WTC11 (cell line): ENCODE results near the gene DDO. TPM values are rescaled to one million over a fixed set of nuclear protein-coding genes. Genes with fewer than 3 reads are reported as not detected.

Experiments used
- ATAC-seq: fragments of 200-7000 bp; cut with Tn5 transposase; 2 replicates; pipeline ENCODE4 v1.10.0; 2021; ENCODE audit warnings: mild to moderate bottlenecking, moderate library complexity
- CTCF ChIA-PET: fragments of 300-600 bp; sonication (Branson Sonifier 250); formaldehyde crosslinking; loops from one replicate; lab custom pipeline; 2021; ENCODE audit warnings: antibody characterized with exemption; lab: Charles Lee
- POLR2A ChIA-PET: fragments of 350-600 bp; sonication (Branson Sonifier 250); formaldehyde crosslinking; loops from one replicate; lab custom pipeline; 2021; ENCODE audit warnings: antibody characterized with exemption; lab: Charles Lee
- DNase-seq: peaks from one replicate; pipeline ENCODE4 v3.0.0; 2021; ENCODE audit warnings: low spot score
- H3K27ac Mint-ChIP-seq: 2 replicates; pipeline ENCODE4 v1.8.0; 2021; ENCODE audit warnings: mixed read lengths
- H3K27me3 Mint-ChIP-seq: 2 replicates; pipeline ENCODE4 v1.8.0; 2021; ENCODE audit warnings: low read depth, mild to moderate bottlenecking, moderate library complexity, mixed read lengths
- H3K36me3 Mint-ChIP-seq: 2 replicates; pipeline ENCODE4 v1.8.0; 2021; ENCODE audit warnings: mixed read lengths
- H3K4me1 Mint-ChIP-seq: 2 replicates; pipeline ENCODE4 v1.8.0; 2022; ENCODE audit warnings: mixed read lengths
- H3K4me3 Mint-ChIP-seq: 2 replicates; pipeline ENCODE4 v1.8.0; 2021; ENCODE audit warnings: mild to moderate bottlenecking, moderate library complexity, mixed read lengths
- H3K9me3 Mint-ChIP-seq: 2 replicates; pipeline ENCODE4 v1.8.0; 2021; ENCODE audit warnings: mixed read lengths
- ETV6 ChIP-seq: sonication (generic); formaldehyde crosslinking; IDR thresholded peaks from 2 replicates; pipeline ENCODE4 v1.8.1; 2022; ENCODE audit warnings: mild to moderate bottlenecking, missing genetic modification reagents
- GABPB1 ChIP-seq: sonication (generic); formaldehyde crosslinking; IDR thresholded peaks from 2 replicates; pipeline ENCODE4 v1.8.1; 2023; ENCODE audit warnings: mild to moderate bottlenecking, missing genetic modification reagents
- NFE2L1 ChIP-seq: sonication (generic); formaldehyde crosslinking; IDR thresholded peaks from 2 replicates; pipeline ENCODE4 v1.8.1; 2023; ENCODE audit warnings: missing genetic modification reagents
- NR2C2 ChIP-seq: sonication (generic); formaldehyde crosslinking; IDR thresholded peaks from 2 replicates; pipeline ENCODE4 v1.8.0; 2022; ENCODE audit warnings: mild to moderate bottlenecking, missing genetic modification reagents
- OVOL2 ChIP-seq: fragments of 250-450 bp; sonication (Bioruptor Pico); IDR thresholded peaks from 2 replicates; pipeline ENCODE4 v1.9.0; 2021; ENCODE audit warnings: mild to moderate bottlenecking, borderline replicate concordance
- SOX15 ChIP-seq: fragments of 250-450 bp; sonication (Bioruptor Pico); IDR thresholded peaks from 2 replicates; pipeline ENCODE4 v1.9.0; 2021; ENCODE audit warnings: mild to moderate bottlenecking
- TP53 ChIP-seq: sonication (generic); formaldehyde crosslinking; IDR thresholded peaks from 2 replicates; pipeline ENCODE4 v1.8.1; 2023; ENCODE audit warnings: mild to moderate bottlenecking, missing genetic modification reagents
- total RNA-seq: library from RNA; stranded (reverse); gene quantifications from 3 replicates; pipeline ENCODE4 v1.2.3, GENCODE V29; 2021
- TF ChIP-seq, protein P1 (sequence below): fragments of 250-450 bp; sonication (Bioruptor Pico); conservative IDR thresholded peaks from 2 replicates; pipeline ENCODE4 v1.9.0; 2021; ENCODE audit warnings: mild to moderate bottlenecking
- TF ChIP-seq, protein P2 (sequence below): fragments of 250-450 bp; sonication (Bioruptor Pico); IDR thresholded peaks from 2 replicates; pipeline ENCODE4 v1.9.0; 2021; ENCODE audit warnings: mild to moderate bottlenecking, borderline replicate concordance
- TF ChIP-seq, protein P3 (sequence below): sonication (generic); formaldehyde crosslinking; IDR thresholded peaks from 2 replicates; pipeline ENCODE4 v1.8.1; 2023; ENCODE audit warnings: mild to moderate bottlenecking, moderate library complexity, missing genetic modification reagents
- TF ChIP-seq, protein P4 (sequence below): sonication (generic); formaldehyde crosslinking; IDR thresholded peaks from 2 replicates; pipeline ENCODE4 v1.8.1; 2022; ENCODE audit warnings: low read depth, mild to moderate bottlenecking, moderate library complexity, missing genetic modification reagents, borderline replicate concordance
- TF ChIP-seq, protein P5 (sequence below): fragments of 250-450 bp; sonication (Bioruptor Pico); IDR thresholded peaks from 2 replicates; pipeline ENCODE4 v2.1.2; 2022; ENCODE audit warnings: mild to moderate bottlenecking, moderate library complexity
- TF ChIP-seq, protein P6 (sequence below): sonication (generic); formaldehyde crosslinking; IDR thresholded peaks from 2 replicates; pipeline ENCODE4 v1.8.0; 2022; ENCODE audit warnings: mild to moderate bottlenecking, missing genetic modification reagents
- TF ChIP-seq, protein P7 (sequence below): fragments of 250-450 bp; sonication (Bioruptor Pico); IDR thresholded peaks from 2 replicates; pipeline ENCODE4 v1.9.0; 2021; ENCODE audit warnings: mild to moderate bottlenecking

Gene DDO
- total RNA-seq, 1 experiment from 2014 or later: not detected

DNA sequence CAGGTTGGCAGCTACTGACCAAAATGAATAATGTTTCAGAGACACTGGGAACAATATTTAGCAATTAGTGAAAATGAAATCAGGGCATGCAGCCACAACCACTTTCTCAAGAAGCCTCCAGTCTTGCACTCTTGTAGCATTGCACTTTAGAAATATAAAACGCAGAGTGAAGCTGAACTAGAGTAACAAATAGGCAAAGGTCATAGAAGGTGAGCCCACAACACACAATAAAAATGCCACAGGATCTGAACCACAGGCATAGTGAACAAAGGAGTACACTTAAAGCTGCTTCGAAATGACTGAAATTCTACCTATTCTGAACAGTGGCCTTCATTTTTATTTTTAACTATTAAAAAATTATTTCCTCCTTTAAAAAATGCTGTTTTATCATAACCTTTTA, 25.0 kb downstream of the DDO start (continued):
- TF ChIP-seq, protein P1, sequence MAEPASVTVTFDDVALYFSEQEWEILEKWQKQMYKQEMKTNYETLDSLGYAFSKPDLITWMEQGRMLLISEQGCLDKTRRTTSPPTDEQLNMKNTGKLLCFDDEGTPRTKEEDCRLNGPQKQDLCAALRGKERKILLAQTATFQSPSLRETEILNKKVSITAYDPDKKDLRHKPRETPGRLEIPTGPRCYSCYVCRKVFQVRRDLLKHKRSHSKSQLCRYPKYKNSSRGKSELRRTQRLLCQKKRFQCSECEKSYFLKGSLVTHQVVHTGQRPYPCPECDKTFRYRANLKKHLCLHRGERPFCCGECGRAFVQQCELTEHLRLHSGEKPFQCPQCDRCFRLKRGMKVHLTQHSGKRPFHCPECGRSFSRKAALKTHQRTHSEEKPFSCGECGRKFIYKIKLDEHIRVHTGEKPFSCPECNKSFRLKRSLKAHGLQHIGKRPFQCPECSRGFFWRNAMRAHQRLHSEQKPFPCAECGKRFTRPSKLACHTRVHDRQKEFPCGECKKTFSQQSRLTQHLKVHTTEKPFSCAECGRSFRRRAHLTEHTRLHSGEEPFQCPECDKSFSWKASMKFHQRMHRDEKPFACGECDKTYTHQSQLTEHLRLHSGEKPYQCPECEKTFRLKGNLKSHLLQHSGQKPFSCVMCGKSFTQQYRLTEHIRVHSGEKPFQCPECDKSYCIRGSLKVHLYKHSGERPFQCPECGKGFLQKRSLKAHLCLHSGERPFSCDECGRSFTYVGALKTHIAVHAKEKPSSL (CRISPR knock-in tag): no peak
- TF ChIP-seq, protein P2, sequence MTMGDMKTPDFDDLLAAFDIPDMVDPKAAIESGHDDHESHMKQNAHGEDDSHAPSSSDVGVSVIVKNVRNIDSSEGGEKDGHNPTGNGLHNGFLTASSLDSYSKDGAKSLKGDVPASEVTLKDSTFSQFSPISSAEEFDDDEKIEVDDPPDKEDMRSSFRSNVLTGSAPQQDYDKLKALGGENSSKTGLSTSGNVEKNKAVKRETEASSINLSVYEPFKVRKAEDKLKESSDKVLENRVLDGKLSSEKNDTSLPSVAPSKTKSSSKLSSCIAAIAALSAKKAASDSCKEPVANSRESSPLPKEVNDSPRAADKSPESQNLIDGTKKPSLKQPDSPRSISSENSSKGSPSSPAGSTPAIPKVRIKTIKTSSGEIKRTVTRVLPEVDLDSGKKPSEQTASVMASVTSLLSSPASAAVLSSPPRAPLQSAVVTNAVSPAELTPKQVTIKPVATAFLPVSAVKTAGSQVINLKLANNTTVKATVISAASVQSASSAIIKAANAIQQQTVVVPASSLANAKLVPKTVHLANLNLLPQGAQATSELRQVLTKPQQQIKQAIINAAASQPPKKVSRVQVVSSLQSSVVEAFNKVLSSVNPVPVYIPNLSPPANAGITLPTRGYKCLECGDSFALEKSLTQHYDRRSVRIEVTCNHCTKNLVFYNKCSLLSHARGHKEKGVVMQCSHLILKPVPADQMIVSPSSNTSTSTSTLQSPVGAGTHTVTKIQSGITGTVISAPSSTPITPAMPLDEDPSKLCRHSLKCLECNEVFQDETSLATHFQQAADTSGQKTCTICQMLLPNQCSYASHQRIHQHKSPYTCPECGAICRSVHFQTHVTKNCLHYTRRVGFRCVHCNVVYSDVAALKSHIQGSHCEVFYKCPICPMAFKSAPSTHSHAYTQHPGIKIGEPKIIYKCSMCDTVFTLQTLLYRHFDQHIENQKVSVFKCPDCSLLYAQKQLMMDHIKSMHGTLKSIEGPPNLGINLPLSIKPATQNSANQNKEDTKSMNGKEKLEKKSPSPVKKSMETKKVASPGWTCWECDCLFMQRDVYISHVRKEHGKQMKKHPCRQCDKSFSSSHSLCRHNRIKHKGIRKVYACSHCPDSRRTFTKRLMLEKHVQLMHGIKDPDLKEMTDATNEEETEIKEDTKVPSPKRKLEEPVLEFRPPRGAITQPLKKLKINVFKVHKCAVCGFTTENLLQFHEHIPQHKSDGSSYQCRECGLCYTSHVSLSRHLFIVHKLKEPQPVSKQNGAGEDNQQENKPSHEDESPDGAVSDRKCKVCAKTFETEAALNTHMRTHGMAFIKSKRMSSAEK (CRISPR knock-in tag): no peak
- TF ChIP-seq SOX15 (CRISPR knock-in tag): no peak
- TF ChIP-seq ETV6 (CRISPR knock-in tag): no peak
- TF ChIP-seq, protein P3, sequence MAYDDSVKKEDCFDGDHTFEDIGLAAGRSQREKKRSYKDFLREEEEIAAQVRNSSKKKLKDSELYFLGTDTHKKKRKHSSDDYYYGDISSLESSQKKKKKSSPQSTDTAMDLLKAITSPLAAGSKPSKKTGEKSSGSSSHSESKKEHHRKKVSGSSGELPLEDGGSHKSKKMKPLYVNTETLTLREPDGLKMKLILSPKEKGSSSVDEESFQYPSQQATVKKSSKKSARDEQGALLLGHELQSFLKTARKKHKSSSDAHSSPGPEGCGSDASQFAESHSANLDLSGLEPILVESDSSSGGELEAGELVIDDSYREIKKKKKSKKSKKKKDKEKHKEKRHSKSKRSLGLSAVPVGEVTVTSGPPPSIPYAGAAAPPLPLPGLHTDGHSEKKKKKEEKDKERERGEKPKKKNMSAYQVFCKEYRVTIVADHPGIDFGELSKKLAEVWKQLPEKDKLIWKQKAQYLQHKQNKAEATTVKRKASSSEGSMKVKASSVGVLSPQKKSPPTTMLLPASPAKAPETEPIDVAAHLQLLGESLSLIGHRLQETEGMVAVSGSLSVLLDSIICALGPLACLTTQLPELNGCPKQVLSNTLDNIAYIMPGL (CRISPR knock-in tag): no peak
- TF ChIP-seq NR2C2 (CRISPR knock-in tag): no peak
- no peak for TF ChIP-seq TP53

DNA sequence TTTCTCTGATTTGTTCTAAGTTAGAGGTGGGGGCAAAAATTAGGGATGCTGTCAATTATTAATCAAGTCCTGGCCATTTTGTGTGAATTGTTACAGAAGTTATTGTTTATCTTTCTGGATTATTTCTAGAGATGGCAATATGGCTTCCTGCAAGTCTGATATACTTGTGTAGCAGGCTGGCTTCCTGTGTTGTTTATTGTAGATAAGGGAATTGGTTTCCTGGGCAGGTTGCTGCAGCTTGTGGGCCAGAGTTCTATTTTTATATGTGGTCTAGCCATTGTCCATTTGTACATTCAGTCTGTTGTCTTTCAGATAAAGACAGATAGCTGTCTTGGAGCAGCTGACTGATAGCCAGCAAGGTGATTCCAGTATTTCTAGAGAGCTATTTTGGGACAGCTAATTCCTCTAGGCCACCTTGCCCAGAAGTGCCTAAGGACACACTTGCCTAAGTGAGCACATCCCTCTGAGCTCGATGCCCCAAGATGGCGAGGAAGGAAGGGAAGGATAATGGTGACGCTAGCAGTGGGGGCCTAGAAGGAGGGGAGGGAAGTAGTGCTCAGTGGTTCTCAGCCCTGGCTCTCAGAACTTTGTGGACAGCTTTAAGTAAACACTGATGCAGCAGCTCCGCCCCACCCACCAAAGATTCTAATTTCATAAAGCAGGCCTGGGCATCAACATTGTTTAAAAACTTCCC, 25.5 kb downstream of the DDO start:
- CTCF ChIA-PET: interaction anchor here (1.0 to 2.7 kb wide), 6 partner anchors 11 to 607 kb away, joined by 3 to 17 read pairs (median 4); no protein-coding TSS in a partner anchor
- H3K4me3 Mint-ChIP-seq: no peak overlapping the region
- no peak for ATAC-seq

More for the DNA sequence above, 25.5 kb downstream of the DDO start:
- no peak overlapping the region for H3K27ac Mint-ChIP-seq
- no peak for DNase-seq
- peaks cover 19% of the 10 kb centered on the region for H3K4me1 Mint-ChIP-seq
- TF ChIP-seq GABPB1 (no peak), OVOL2 (CRISPR knock-in tag) (no peak), NFE2L1 (CRISPR knock-in tag) (no peak)
- TF ChIP-seq, protein P4, sequence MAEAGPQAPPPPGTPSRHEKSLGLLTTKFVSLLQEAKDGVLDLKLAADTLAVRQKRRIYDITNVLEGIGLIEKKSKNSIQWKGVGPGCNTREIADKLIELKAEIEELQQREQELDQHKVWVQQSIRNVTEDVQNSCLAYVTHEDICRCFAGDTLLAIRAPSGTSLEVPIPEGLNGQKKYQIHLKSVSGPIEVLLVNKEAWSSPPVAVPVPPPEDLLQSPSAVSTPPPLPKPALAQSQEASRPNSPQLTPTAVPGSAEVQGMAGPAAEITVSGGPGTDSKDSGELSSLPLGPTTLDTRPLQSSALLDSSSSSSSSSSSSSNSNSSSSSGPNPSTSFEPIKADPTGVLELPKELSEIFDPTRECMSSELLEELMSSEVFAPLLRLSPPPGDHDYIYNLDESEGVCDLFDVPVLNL (CRISPR knock-in tag): no peak
- TF ChIP-seq, protein P5, sequence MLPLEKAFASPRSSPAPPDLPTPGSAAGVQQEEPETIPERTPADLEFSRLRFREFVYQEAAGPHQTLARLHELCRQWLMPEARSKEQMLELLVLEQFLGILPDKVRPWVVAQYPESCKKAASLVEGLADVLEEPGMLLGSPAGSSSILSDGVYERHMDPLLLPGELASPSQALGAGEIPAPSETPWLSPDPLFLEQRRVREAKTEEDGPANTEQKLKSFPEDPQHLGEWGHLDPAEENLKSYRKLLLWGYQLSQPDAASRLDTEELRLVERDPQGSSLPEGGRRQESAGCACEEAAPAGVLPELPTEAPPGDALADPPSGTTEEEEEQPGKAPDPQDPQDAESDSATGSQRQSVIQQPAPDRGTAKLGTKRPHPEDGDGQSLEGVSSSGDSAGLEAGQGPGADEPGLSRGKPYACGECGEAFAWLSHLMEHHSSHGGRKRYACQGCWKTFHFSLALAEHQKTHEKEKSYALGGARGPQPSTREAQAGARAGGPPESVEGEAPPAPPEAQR (CRISPR knock-in tag): no peak
- TF ChIP-seq, protein P6, sequence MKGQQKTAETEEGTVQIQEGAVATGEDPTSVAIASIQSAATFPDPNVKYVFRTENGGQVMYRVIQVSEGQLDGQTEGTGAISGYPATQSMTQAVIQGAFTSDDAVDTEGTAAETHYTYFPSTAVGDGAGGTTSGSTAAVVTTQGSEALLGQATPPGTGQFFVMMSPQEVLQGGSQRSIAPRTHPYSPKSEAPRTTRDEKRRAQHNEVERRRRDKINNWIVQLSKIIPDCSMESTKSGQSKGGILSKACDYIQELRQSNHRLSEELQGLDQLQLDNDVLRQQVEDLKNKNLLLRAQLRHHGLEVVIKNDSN: no peak
- TF ChIP-seq, protein P7, sequence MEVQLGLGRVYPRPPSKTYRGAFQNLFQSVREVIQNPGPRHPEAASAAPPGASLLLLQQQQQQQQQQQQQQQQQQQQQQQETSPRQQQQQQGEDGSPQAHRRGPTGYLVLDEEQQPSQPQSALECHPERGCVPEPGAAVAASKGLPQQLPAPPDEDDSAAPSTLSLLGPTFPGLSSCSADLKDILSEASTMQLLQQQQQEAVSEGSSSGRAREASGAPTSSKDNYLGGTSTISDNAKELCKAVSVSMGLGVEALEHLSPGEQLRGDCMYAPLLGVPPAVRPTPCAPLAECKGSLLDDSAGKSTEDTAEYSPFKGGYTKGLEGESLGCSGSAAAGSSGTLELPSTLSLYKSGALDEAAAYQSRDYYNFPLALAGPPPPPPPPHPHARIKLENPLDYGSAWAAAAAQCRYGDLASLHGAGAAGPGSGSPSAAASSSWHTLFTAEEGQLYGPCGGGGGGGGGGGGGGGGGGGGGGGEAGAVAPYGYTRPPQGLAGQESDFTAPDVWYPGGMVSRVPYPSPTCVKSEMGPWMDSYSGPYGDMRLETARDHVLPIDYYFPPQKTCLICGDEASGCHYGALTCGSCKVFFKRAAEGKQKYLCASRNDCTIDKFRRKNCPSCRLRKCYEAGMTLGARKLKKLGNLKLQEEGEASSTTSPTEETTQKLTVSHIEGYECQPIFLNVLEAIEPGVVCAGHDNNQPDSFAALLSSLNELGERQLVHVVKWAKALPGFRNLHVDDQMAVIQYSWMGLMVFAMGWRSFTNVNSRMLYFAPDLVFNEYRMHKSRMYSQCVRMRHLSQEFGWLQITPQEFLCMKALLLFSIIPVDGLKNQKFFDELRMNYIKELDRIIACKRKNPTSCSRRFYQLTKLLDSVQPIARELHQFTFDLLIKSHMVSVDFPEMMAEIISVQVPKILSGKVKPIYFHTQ (CRISPR knock-in tag): no peak
- H3K27me3 Mint-ChIP-seq: no peaks in the 10 kb centered on the region
- H3K9me3 Mint-ChIP-seq: no peaks in the 10 kb centered on the region
- POLR2A ChIA-PET: no interaction called here
- H3K36me3 Mint-ChIP-seq: no peaks in the 10 kb centered on the region
